GM12801 (cell line): ENCODE data around the gene GAPT.

Experiments used
- TF ChIP-seq, protein P1 (sequence below): IDR thresholded peaks from one replicate; pipeline ENCODE4 v1.5.1; 2011; ENCODE audit warnings: control low read depth; ENCODE audit not compliant: insufficient read length; ENCODE audit errors: extremely low read depth

Gene GAPT

DNA sequence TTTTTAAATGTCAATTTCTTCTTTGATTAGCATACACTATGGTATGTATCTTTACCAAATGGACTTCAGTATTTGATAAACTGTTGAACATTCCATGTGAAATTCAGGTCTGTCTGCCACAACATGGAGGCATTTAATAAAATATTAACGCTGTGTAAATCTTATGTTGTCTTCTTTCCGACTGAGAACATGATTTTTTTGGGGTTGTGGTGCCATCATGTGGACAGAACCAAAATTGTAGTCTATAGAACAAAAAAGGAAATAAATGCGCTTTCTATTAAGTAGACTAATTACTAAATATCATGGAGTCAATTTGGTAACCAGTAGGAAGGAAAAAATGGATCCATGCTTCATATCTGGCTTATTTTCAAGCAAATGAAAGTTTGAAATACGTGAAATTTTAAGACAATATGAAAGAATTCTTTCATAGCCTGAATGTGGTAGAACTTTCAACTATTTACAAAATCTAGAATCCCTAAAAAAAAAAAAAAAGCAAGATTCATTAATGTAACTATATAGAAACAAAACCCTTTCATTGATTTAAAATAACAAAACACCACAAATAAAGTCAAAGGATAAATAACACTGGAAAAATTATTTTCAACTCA, 28.5 kb upstream of the GAPT start:
- TF ChIP-seq, protein P1, sequence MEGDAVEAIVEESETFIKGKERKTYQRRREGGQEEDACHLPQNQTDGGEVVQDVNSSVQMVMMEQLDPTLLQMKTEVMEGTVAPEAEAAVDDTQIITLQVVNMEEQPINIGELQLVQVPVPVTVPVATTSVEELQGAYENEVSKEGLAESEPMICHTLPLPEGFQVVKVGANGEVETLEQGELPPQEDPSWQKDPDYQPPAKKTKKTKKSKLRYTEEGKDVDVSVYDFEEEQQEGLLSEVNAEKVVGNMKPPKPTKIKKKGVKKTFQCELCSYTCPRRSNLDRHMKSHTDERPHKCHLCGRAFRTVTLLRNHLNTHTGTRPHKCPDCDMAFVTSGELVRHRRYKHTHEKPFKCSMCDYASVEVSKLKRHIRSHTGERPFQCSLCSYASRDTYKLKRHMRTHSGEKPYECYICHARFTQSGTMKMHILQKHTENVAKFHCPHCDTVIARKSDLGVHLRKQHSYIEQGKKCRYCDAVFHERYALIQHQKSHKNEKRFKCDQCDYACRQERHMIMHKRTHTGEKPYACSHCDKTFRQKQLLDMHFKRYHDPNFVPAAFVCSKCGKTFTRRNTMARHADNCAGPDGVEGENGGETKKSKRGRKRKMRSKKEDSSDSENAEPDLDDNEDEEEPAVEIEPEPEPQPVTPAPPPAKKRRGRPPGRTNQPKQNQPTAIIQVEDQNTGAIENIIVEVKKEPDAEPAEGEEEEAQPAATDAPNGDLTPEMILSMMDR: no peak

DNA sequence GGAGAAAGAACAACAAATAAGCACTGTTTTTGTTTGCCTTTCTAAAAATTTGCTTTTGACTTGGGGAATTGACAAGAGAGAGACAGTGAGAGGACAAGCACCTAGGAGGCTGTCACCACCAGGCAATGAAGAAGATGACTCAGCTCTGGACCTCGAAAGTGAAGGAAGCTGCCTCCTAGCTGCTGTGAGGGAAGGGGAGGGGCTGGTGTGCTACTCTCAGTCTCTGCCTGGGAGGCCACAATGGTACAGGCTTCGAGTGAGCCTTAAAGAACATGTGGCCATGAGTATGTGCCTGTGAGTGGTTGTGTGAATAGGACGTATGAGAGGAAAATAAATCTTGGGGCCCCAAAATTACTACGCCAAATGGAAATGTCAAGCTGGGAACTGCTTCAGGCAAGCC, 24.3 kb upstream of the GAPT start:
- TF ChIP-seq, protein P1: no peak

DNA sequence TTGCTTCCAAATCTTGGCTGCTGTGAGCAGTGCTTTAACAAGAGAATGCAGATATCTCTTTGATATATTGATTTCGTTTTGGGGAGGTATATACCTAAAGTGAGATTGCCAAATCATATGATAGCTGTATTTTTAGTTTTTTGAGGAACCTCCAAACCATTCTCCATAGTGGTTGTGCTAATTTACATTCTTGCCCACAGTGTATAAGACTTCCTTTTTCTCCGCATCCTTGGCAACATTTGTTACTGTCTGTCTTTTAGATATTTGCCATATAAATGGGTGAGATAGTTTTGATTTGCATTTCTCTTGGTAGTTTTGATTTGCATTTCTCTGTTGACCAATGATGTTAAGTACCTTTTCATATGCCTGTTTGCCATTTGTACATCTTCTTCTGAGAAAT, 21.3 kb upstream of the GAPT start:
- TF ChIP-seq, protein P1: no peak

DNA sequence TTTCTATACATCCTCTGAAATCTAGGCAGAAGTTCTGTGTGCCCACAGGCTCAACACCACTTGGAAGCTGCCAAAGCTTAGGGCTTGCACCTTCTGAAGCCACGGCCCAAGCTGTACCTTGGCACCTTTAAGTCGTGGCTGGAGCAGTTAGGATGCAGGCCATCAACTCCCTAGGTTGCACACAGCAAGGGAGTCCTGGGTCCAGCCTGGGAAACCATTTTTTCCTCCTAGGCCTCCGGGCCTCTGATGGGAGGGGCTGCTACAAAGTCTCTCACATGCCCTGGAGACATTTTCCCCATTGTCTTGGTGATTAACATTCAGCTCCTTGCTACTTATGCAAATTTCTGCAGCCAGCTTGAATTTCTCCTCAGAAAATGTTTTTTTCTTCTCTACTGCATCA, 15.8 kb upstream of the GAPT start:
- TF ChIP-seq, protein P1: no peak

DNA sequence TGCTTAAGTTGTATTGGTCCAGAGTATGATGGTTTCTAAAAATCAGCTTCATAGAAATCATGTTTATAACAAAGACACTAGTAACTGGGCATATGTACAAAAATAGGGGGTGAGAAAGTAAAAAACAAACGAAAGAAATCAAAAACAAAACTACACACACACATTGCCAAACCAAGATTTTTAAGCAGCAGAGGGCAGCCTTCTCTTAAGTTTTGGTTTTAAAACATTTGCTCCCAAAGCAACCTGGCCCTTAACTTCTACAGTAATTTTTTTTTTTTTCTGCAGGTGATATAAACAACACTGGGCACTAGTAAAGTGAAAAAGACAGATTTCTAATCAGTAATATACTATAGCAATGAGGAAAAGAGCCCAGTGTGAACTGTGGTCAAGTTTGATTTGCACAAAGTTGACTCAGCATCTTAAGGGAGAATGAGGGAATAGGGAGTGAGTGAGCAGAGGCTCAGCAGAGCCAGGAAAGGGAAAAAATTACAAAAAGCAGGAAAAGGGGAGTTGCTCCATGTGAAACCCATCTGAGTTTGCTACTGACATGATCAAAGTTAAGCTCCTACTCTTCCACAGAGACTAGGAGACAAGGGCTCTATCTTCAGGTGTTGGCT, 13.4 kb upstream of the GAPT start:
- TF ChIP-seq, protein P1: no peak

DNA sequence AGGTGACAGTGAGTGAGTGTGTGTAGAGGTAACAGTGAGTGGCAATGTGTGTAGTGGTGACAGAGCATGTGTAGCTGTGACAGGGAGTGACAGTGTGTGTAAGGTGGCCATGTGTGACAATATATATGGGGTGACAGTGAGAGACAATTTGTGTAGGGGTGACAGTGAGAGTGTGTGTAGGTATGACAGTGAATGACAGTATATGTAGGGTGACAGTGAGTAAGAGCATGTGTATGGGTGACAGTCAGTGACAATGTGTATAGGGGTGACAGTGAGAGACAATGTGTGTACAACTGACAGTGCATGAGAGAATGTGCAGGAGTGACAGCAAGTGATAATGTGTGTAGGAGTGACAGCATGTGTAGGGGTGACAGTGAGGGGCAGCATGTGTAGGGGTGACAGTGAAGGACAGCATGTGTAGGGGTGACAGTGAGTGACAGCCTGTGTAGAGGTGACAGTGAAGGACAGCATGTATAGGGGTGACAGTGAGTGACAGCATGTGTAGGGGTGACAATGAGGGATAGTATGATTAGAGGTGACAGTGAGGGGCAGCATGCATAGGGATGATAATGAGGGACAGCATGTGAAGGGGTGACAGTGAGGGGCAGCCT, 10.1 kb upstream of the GAPT start:
- TF ChIP-seq, protein P1: no peak

DNA sequence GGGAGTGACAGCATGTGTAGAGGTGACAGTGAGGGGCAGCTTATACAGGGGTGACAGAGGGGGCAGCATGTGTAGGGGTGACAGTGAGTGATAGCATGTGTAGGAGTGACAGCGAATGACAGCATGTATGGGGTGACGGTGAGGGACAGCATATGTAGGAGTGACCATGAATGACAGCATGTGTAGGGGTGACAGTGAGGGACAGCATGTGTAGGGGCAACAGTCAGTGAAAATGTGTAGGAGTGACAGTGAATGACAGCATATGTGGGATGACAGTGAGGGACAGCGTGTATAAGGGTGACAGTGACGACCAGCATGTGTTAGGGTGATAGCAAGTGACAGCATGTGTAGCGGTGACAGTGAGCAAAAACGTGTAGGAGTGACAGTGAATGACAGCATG, 9.4 kb upstream of the GAPT start:
- TF ChIP-seq, protein P1: no peak
